OCI-LY3 (cell line): ENCODE measurements around the gene NES.

Source experiments
- EZH2phosphoT487 ChIP-seq: fragments of 200-600 bp; shearing (Covaris generic); IDR thresholded peaks from 2 replicates; pipeline ENCODE4 v1.6.1; 2018; ENCODE audit warnings: antibody characterized with exemption, mixed run types, low read depth
- TF ChIP-seq, protein P1 (sequence below): fragments of 200-600, 300-600 bp; sonication (generic); IDR thresholded peaks from 2 replicates; pipeline ENCODE4 v1.5.1; 2014; ENCODE audit warnings: antibody characterized with exemption, low read length, low read depth

GRCh38 chr1:156643778-156644092 lies 33.5 kb downstream of the NES start:
- TF ChIP-seq, protein P1, sequence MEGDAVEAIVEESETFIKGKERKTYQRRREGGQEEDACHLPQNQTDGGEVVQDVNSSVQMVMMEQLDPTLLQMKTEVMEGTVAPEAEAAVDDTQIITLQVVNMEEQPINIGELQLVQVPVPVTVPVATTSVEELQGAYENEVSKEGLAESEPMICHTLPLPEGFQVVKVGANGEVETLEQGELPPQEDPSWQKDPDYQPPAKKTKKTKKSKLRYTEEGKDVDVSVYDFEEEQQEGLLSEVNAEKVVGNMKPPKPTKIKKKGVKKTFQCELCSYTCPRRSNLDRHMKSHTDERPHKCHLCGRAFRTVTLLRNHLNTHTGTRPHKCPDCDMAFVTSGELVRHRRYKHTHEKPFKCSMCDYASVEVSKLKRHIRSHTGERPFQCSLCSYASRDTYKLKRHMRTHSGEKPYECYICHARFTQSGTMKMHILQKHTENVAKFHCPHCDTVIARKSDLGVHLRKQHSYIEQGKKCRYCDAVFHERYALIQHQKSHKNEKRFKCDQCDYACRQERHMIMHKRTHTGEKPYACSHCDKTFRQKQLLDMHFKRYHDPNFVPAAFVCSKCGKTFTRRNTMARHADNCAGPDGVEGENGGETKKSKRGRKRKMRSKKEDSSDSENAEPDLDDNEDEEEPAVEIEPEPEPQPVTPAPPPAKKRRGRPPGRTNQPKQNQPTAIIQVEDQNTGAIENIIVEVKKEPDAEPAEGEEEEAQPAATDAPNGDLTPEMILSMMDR: no peak
- no peak for TF ChIP-seq EZH2phosphoT487
